Right atrium auricular region (tissue), 2 donors: Measurements from ENCODE around the gene WDR81. TPM values are rescaled to one million over a fixed set of nuclear protein-coding genes. Genes with fewer than 3 reads are reported as not detected.

Experiments used
- DNase-seq: peaks from one replicate; pipeline ENCODE4 v3.0.0-alpha.2; 2019; ENCODE audit warnings: low spot score
- H3K27ac ChIP-seq, 2 donors: fragments of 200-600 bp; sonication (generic); 1 replicate in 1 of 2; 2 replicates in 1 of 2; pipeline ENCODE4 v1.5.1; 2016 to 2019
- H3K27me3 ChIP-seq, 2 donors: fragments of 200-600 bp; sonication (generic); one replicate each; pipeline versions ENCODE4 v1.5.1 to v1.6.0; 2017 to 2019
- H3K36me3 ChIP-seq: fragments of 200-600 bp; sonication (generic); one replicate; pipeline ENCODE4 v1.5.1; 2016
- H3K4me1 ChIP-seq, 2 donors: fragments of 200-600 bp; sonication (generic); one replicate each; pipeline versions ENCODE4 v1.5.1 to v1.6.0; 2017 to 2019
- H3K4me3 ChIP-seq, 2 donors: fragments of 200-600 bp; sonication (generic); 1 replicate in 1 of 2; 2 replicates in 1 of 2; pipeline ENCODE4 v1.5.1; 2017 to 2019; ENCODE audit warnings: mild to moderate bottlenecking in 1 of 2, moderate library complexity in 1 of 2
- H3K9me3 ChIP-seq, 2 donors: fragments of 200-600 bp; sonication (generic); one replicate each; pipeline ENCODE4 v1.5.1; 2019
- CTCF ChIP-seq, 2 donors: fragments of 200-600 bp; sonication (generic); IDR thresholded peaks; one replicate each; pipeline ENCODE4 v1.5.1; 2019; ENCODE audit warnings: antibody characterized with exemption in 2 of 2
- total RNA-seq, 2 donors: library from RNA; depleted of rRNA; stranded (reverse); fragments of >200 nt; gene quantifications; one replicate each; pipeline ENCODE4 v1.1.0, GENCODE V29; 2016

WDR81 gene
- total RNA-seq, 2 donors from 2014 or later, result 10.9 to 17.9 TPM

DNA sequence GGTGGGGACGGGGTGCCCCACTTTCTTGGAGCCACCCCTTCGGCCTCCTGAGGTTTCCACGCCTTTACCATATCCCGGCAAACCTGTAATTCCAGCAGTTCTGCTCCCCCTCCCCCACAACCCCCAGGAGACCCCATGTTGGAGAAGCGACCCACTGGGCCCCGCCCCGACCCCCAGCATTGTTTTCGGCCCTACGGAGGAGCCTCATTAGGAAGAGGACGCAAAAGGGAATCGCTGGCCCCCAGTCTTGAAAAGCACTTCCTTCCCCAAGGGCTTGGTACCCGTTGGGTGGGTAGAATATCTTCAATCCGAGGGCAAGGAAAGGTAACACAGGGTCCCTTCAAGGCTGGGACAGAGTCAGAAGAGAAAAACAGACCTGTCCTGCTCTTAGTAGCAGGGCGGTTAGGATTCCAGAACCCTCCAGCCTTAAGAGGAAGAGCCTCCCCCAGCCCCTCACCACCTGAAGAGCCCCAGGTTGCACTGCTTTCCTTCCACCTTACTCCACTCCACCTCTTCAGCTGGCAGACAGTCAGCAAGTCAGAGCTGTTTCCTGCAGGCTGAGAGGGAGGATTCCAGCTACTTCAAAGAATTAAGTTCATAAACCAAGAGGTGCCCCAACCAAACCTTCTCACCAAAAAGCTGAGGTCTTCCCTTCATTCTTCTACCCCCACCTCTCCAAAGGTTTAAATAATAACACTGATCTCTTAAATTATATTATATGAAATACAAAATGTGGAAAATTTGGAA, 13.5 kb upstream of the WDR81 start:
- H3K9me3 ChIP-seq, result no peaks in the 10 kb centered on the region
- peak overlapping the region; percentile 78 to 81 for H3K27ac ChIP-seq
- no peak for TF ChIP-seq CTCF (IDR thresholded peaks at IDR 0.05)
- no peak for DNase-seq
- peaks cover 0 to 49% of the 10 kb centered on the region in 2 donors for H3K4me1 ChIP-seq
- no peaks in the 10 kb centered on the region for H3K27me3 ChIP-seq
- peak overlapping the region; percentile 61 to 82 for H3K4me3 ChIP-seq
- peaks cover 51% of the 10 kb centered on the region for H3K36me3 ChIP-seq

DNA sequence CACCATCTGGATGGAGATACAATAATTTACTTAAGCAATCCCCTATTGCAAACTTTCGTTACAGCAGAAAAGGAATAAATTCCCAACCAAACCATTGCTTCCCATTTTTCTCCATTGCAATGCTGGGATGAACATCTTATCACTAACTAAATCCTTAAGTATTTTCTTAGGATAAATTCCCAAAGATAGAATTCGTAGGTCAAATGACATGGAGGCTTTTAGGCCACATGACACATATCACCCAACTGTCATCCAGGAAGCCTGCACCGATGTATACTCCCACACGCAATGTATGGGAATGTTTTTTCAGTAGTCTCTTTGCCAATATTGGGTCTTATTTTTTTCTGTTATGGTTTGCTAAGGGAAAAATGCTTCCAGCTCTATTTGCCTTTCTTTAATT, 12.7 kb upstream of the WDR81 start:
- no peak overlapping the region for H3K4me3 ChIP-seq
- H3K9me3 ChIP-seq, result no peaks in the 10 kb centered on the region
- H3K4me1 ChIP-seq, result peaks cover 0 to 49% of the 10 kb centered on the region in 2 donors
- H3K27me3 ChIP-seq, result no peaks in the 10 kb centered on the region
- peak overlapping the region in 1 of 2 donors; percentile 5 for H3K27ac ChIP-seq
- no peak for DNase-seq
- TF ChIP-seq CTCF (IDR thresholded peaks at IDR 0.05), result no peak
- peaks cover 51% of the 10 kb centered on the region for H3K36me3 ChIP-seq

DNA sequence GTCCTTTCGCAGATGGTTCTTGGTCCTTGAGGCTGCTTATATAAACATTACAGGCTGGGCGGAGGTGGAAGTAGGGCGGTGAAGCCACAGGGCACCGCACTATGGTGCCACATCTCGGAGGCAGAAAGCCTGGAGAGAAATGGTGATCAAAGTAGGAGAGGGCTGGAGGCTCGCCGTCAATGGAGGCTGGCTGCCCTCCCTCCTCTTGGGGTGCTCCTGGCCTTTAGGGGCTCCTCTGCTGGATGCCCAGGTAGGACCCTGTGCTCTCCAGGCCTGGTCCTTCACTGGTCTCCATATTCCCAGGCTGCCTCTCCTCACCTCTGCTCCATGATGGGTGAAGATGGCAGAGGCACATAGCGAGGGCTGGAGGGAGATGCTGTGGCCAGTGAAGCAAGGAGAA, 12.2 kb upstream of the WDR81 start:
- DNase-seq, result no peak
- peaks cover 0 to 51% of the 10 kb centered on the region in 2 donors for H3K4me1 ChIP-seq

DNA sequence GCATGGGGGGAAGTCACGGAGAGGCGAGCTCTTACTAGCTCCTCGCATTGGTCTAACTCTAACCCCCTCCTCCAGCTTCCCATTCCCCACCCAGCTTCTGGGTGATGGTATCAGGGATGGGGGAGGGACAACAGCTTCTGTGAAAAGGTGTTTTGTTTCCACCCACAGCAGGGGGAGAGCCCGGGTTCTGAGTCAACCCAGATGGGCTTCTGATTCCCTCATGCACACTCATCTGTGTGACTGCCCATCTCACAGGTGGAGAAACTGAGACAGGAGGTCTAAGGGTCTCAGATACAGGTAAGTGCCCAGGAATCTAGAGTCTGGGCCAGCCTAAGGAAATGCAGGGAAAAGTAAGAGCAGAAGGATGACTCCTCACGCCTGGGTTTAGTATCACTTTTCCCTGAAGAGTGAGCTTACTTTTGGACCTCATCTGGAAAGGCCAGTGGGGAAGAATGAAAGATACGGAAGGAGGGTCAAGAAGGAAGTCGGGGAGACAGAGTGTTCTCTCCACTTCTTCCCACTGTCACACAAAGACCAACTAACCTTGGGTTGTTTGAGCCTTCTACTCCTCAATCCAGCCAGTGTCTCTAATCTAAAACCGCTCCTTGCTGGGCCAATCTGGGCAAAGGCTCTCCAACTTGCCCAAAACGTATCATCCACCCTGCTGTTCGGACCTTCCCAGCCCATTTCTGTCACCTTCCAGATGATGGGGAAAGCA, 11.2 kb upstream of the WDR81 start:
- H3K4me1 ChIP-seq, result peaks cover 0 to 61% of the 10 kb centered on the region in 2 donors
- no peak for TF ChIP-seq CTCF (IDR thresholded peaks at IDR 0.05)

More for the DNA sequence above, 12.2 kb upstream of the WDR81 start:
- Histone ChIP-seq H3K4me3 (no peak overlapping the region), H3K36me3 (peaks cover 48% of the 10 kb centered on the region), H3K9me3 (no peaks in the 10 kb centered on the region), H3K27ac (no peak overlapping the region), H3K27me3 (no peaks in the 10 kb centered on the region)
- no peak for TF ChIP-seq CTCF (IDR thresholded peaks at IDR 0.05)

GRCh38 chr17:1713878-1714426, 10.6 kb upstream of the WDR81 start:
- H3K9me3 ChIP-seq, result no peaks in the 10 kb centered on the region
- peaks cover 42% of the 10 kb centered on the region for H3K36me3 ChIP-seq
- peak overlapping the region; percentile 100 for H3K27ac ChIP-seq
- no peak for DNase-seq
- H3K4me3 ChIP-seq, result peak overlapping the region; percentile 86 to 100
- no peaks in the 10 kb centered on the region for H3K27me3 ChIP-seq
- H3K4me1 ChIP-seq, result peaks cover 0 to 67% of the 10 kb centered on the region in 2 donors
- TF ChIP-seq CTCF (IDR thresholded peaks at IDR 0.05), result no peak

More for the DNA sequence above, 11.2 kb upstream of the WDR81 start:
- Histone ChIP-seq H3K4me3 (peak overlapping the region; percentile 86 to 100), H3K27ac (peak overlapping the region; percentile 100), H3K36me3 (peaks cover 42% of the 10 kb centered on the region), H3K27me3 (no peaks in the 10 kb centered on the region), H3K9me3 (no peaks in the 10 kb centered on the region)
- DNase-seq, result no peak
